PFSK-1 (cell line): ENCODE measurements around the gene ZSWIM6.
A peak's percentile ranks its signal among the peaks of the same experiment; 100 is the strongest.

Experiments used
- SIN3A ChIP-seq: IDR thresholded peaks from 2 replicates; pipeline ENCODE4 v1.6.1; 2012; ENCODE audit warnings: mild to moderate bottlenecking, low read length, moderate library complexity, borderline replicate concordance; ENCODE audit not compliant: insufficient read depth
- TF ChIP-seq, protein P1 (sequence below), 2 experiments: IDR thresholded peaks; 2 replicates each; pipeline versions ENCODE4 v1.6.1 to v1.8.0; 2011 to 2012; ENCODE audit warnings: low read depth in 2 of 2, low read length in 2 of 2, control low read depth in 1 of 2, inconsistent platforms in 1 of 2, mild to moderate bottlenecking in 1 of 2, moderate library complexity in 1 of 2; ENCODE audit not compliant: insufficient read depth in 1 of 2

DNA sequence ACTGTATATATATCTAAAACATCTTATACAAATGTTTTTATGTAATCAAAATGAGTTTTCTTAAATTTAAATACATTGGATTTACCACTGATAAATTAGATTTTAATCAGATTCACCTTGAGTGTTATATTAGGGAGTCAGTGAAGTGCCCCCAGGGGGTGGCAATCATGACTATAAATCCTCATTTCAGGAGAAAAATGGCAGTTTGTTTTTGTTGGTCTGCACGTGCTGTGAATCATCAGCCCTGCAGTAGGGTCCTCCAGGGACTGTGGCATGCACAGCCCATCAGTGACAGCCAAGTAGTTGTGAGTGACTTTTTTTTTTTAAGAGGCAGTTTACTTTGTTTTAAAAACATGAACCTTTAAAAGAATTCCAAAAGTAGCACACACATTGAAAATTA is 65.2 kb downstream of the ZSWIM6 start:
- TF ChIP-seq, protein P1, sequence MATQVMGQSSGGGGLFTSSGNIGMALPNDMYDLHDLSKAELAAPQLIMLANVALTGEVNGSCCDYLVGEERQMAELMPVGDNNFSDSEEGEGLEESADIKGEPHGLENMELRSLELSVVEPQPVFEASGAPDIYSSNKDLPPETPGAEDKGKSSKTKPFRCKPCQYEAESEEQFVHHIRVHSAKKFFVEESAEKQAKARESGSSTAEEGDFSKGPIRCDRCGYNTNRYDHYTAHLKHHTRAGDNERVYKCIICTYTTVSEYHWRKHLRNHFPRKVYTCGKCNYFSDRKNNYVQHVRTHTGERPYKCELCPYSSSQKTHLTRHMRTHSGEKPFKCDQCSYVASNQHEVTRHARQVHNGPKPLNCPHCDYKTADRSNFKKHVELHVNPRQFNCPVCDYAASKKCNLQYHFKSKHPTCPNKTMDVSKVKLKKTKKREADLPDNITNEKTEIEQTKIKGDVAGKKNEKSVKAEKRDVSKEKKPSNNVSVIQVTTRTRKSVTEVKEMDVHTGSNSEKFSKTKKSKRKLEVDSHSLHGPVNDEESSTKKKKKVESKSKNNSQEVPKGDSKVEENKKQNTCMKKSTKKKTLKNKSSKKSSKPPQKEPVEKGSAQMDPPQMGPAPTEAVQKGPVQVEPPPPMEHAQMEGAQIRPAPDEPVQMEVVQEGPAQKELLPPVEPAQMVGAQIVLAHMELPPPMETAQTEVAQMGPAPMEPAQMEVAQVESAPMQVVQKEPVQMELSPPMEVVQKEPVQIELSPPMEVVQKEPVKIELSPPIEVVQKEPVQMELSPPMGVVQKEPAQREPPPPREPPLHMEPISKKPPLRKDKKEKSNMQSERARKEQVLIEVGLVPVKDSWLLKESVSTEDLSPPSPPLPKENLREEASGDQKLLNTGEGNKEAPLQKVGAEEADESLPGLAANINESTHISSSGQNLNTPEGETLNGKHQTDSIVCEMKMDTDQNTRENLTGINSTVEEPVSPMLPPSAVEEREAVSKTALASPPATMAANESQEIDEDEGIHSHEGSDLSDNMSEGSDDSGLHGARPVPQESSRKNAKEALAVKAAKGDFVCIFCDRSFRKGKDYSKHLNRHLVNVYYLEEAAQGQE (IDR thresholded peaks at IDR 0.05; ENCODE audit: insufficient read depth in 1 of 2, low read depth in 2 of 2, low read length in 2 of 2) = no peak
- 0 out of 2 replicates have a peak, but pooled peaks have one; percentile 27 for TF ChIP-seq SIN3A
